ENCODE measurements around the gene ITIH3.
"Not testable (repeated sequence)": the region's sequence is repeated elsewhere in the genome, so short reads cannot be mapped to it uniquely, and the experiment has no call there.

The ITIH3 gene, protein sequence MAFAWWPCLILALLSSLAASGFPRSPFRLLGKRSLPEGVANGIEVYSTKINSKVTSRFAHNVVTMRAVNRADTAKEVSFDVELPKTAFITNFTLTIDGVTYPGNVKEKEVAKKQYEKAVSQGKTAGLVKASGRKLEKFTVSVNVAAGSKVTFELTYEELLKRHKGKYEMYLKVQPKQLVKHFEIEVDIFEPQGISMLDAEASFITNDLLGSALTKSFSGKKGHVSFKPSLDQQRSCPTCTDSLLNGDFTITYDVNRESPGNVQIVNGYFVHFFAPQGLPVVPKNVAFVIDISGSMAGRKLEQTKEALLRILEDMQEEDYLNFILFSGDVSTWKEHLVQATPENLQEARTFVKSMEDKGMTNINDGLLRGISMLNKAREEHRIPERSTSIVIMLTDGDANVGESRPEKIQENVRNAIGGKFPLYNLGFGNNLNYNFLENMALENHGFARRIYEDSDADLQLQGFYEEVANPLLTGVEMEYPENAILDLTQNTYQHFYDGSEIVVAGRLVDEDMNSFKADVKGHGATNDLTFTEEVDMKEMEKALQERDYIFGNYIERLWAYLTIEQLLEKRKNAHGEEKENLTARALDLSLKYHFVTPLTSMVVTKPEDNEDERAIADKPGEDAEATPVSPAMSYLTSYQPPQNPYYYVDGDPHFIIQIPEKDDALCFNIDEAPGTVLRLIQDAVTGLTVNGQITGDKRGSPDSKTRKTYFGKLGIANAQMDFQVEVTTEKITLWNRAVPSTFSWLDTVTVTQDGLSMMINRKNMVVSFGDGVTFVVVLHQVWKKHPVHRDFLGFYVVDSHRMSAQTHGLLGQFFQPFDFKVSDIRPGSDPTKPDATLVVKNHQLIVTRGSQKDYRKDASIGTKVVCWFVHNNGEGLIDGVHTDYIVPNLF

DNA sequence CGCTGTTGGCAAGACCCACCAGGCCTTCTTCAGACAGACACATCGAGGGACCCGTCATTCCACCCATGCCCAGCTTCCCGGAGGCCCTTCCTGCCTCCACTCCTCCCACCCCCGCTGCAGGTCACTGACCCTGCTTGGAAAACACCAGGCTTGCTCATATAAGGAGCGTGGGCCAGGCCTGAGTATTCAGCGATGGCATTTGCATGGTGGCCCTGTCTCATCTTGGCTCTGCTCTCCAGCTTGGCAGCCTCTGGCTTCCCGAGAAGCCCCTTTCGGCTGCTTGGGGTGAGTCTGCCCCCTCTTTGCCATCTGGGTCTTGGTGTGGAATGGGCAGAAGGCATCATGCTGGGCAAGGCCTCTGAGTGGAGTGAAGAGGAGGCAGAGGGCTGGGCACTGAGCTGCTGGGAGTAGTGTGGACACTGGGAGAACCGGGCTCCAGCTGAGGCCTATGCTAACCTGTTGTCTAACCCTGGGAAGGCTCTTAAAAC, at the start of gene ITIH3:
Gene ITIH3, plus strand, starts transcription at position 185 of the 488 bp plus-strand sequence. Its CDS starts 8 bp downstream, at position 193.
- no peak for DNase-seq

DNA sequence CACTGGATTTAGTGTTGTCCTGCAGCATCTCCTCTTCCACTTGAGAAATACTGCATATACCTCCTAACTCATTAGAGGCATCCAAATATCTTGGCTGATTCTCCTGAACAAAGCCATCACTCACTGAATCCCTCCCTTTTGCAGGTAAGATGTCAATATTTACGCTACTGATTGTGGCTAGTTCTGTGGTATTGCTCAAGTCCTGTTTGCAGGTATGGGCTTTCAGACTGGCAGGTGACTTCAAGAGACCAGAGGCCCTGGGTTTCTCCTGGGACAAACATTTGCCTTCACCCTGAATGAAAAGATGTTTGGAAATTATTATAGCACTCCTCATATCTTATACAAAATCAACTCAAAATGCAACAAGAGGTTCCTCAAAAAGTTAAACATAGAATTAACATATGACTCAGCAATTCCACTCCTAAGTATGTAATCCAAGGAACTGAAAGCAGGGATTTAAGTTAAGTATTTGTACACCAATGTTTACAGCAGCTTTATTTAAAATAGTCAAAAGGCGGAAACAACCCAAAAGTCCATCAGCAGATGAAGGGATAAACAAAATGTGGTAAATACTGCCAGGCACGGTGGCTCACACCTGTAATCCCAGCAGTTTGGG, 42.4 kb upstream of the ITIH3 start:
- DNase-seq: no peak

DNA sequence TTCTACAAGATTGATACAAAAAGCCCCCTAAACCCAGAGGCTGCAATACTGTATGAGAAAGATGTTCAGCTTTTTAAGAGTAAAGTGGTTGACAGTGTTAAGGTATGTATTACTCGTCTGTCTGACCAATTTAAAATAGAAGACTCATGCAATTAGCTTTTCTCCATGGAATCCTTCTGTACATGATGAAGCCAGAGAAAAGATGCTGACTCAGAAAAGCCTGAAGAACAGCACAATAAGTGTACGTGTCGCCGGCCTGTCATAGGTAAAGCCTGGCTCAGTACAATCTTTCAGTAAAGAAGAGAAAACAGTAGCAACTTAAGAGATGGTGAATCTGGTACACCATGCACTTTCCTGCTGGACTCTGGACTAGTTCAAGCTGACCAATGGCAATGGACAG, 40.2 kb upstream of the ITIH3 start:
- DNase-seq: no peak

DNA sequence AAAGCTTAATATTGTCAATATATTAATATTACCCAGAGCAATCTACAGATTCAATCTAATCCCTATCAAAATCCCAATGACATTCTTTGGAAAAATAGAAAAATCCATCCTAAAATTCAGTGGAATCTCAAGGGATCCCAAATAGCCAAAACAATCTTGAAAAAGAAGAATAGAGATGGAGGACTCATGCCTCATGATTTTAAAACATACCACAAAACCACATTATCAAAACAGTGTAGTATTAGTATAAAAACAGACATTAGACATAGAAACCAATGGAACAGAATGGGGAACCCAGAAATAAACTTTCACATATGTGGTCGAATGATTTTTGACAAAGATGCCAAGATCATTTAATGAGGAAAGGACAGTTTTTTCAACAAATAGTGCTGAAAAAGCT, 38.5 kb upstream of the ITIH3 start:
- DNase-seq: no peak

DNA sequence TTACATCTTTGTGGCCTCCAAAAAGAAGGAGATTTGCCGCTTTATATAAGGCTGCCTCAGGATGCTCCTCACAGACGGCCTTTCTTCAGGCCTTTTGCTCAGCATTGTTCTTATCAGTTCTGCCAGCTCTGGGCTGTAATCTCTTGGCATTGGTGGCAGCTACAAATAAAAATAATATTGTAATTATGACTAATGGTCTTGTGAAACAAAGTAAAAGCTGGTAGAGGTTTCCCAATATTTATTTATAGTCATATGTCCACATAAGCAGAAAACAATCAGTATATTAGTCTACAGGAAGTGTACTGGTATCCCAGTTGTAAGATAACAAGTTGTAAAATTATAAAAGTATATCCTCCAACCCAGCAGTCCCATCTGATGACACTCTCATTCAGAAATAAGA, 31.1 kb upstream of the ITIH3 start:
- no peak for DNase-seq

DNA sequence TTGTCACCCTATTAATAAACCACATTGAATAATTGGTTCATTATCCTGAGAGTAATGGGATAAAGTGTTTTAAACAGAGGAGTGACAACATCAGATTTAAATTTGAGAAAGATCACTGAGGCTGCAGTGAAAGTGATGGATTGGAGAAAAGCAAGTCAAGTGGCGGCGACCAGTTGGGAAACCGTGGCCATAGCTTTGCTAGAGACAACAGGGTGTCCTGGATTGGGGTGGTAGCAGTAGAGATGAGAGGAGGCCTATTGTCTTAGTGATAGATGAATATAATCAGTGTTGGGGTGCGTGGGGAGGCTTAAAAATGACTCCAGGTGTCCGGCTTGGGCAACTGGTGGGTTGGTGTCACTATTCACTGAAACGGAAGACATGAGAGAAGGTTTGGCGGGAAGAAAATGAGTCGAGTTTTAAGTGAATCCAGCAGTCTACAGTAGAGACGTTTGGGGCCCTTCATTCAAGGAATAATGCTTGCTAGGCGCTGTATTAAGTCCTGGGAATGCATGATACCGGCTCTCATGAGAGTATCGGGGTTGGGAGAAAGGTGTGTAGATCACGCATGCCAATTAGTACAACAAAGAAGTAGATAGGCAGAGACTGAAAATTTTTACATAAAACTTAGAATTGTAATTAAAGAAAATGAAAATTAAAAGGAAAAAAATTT, 24.7 kb upstream of the ITIH3 start:
- DNase-seq: no peak

DNA sequence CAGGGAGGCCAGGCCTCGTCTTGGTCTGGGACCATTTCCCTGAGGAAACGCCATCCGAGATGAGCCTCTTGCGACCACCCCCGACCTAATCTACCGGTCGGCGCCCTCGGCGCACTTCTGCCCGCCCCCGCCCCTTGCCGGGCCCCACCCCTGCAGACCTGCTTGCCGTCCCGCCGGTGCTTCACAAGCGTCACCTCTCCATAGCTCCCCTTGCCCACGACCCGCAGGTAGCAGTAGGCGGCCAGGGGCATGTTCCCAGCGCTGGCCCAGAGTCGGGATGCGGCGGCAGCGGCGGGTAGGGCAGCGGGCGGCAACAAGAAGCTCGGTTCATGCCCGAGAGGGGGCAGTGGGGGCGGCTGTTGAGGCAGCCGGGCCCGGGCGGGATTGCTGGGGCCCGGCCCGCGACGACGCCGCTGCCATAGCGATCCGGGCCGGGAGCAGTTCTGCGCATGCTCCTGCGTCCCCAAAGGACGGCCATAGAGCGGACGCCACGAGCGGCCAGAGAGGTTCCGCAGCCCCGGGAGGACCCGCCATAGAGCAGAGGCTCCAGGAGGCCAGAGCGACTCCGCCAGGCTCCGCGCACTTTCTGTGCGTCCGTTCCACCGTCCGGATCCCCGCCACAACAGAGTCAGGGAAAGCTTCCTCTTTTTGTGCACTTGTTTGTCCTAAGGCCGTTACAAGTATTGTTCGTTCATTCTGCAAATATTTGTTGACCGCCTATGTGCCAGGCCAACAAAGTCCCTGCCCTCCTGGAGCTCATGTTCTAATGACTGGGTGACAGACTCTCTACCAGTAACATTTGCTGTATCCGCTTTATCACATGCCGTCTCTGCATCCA, 23.9 kb upstream of the ITIH3 start, which contains the start of gene NEK4:
Gene NEK4, minus strand, starts transcription at position 445 of the 838 bp plus-strand sequence. Its CDS starts 194 bp downstream, at position 251.
- peak; percentile 55 for DNase-seq

DNA sequence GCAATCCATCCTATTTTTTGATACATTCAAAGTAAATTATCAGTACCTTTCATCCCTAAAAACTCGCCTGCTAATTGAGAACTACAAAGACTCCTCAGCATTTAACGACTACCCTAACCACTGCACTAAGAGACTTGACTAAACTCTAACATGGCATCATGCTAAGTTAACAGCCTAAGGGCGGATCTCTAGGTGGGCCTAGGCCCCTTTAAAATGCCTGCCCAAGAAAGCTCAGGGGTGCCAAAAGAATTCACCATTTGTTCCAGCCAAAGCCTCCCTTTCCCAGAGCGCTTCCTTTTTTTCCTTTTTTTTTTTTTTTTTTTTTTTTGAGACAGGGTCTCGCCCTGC, 23.3 kb upstream of the ITIH3 start:
- no peak for DNase-seq

DNA sequence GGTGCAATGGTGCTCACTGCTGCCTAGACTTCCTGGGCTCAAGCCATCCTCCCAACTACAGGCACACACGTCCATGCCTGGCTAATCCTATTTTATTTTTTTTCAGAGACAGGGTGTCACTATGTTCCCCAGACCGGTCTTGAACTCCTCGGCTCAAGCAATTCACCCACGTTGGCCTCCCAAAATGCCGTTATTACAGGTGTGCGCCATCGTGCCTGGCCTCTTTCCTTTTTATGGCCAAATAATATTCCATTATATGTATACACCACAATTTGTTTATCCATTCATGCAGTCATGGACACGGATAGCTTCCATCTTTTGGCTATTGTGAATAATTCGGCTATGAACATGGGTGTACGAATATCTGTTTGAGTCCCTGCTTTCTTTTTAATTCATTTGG, 22.9 kb upstream of the ITIH3 start:
- DNase-seq: no peak

DNA sequence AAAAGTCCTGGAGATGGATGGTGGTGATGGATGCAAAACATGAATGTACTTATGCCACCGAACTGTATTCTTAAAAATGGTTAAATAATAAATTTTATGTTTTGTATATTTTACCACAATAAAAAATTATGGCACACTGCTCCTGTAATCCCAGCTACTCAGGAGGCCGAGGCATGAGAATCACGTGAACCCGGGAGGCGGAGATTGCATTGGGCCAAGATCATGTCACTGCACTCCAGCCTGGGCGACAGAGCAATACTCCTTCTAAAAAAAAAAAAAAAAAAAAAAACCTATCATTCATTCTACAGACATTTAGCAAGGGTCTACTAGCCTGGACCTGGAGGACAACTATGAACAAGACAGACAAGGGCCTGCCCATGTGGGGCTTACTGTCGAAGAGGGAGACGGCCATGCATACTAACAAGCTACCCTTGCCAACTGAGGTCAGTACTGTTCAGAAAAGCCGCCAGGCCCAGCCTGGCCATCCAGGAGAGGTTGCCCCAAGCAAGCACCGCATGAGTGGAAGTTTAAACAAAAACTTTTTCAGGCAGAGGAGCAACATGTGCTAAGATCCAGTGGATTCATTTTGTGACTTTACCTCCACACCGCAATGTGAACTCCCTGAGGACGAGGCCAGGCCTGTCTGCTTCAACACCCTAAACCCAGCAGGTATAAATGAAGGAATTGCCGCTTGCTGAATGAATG, 21.1 kb upstream of the ITIH3 start:
- no peak for DNase-seq

DNA sequence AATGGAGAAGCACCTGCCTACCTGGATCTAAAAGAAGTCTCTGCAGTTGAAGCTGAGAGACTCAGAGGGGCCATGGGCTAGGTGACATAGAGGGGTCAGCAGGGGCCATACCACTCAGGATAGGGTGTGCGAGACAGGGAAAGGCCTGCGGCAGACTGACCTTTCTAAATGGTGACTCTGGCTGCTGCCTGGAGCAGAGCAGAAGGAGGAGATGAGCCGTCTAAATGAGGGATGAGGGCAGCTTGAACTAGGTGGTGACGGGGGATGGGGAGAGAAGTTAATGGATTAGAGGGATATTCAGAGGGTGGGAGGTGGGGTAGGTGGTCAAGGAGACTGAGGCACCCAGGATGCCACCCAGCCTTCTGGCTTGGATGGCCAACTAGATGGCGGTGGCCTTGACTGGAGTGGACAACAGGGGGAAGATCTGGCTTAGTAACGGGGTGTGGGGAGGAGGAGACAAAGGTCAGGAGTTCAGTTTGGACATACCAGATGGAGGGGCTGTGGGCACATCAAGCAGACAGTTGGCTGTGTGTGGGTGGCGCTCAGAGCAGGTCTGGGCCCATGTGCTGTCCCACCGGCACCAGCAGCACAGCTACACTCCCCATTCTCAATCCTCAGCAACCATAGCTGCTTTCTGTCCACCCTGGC, 20.4 kb upstream of the ITIH3 start:
- no peak for DNase-seq

DNA sequence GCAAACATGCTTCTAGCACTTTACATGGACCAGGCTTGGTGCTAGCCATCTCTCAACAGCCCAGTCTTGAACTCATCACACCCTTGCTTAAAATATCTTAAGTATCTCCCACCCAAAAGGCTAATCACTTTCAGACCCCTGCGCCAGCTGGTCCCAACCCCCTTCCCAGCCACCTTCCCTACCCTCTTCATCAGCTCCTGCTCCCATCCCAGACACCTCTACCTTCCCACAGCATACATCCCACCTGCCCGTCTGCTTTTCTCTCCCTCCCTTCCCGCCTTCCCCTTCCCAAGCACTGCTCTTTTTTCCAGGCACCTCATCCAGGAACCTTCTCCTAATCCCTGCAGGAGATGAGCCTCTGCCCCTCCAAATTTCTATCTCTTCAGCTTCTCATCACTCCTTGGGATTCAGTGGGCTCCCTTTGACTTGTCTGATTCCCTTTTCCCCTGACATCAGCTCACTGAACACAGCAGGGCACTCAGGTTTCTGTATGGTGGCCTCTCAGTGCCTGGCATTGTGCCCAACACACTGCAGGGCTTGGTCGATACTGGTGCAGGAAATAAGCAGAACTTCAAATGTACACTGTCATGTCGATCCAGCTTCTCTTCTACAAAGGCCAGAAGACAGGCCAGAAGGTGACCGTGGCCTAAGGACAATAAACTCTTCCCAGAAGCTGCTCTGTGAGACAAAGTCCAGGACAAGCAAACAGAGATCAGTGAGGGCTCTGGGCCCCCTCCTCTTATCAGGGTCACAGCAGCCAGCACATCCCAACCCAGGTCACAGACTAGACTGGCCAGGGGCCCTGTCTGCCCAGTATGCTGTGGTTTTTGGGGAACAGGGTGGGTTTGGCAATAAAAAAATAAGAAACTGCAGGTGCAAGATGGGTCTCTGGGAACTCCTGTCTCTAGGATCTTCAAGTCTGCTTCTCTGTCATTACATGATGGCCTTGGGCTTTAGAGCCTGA, 19.4 kb upstream of the ITIH3 start:
- DNase-seq: peak; percentile 19

DNA sequence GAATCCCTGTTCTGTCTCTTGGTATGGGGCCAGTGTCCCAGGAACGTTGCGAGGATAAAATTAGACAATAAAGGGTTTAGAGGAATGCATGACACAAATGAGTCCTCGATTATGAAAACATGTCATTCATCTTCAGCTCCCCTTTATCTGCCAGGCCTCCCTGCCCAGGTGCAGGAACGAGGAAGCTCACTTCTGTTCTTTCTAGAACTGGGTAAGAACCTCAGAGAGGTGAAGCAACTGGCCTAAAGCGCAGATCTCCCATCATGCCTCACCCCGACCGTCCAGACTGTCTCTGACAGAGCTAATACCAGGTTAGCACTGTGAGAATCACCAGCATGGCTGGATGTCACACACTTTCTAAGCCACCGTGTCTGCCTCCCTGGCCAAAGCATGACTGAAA, 18.7 kb upstream of the ITIH3 start:
- DNase-seq: no peak

DNA sequence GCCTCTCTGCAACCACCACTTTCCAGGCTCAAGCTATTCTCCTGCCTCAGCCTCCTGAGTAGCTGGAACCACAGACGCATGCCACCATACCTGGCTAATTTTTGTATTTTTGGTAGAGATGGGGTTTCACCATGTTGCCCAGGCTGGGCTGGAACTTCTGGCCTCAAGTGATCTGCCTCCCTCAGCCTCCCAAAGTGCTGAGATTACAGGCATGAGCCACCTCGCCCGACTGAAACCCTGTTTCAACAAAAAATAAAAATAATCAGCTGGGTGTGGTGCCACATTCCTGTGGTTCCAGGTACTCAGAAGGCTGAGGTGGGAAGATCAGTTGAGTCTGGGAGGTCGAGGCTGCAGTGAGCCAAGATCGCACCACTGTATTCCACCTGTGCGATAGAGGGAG, 18.1 kb upstream of the ITIH3 start:
- DNase-seq: not testable (repeated sequence)

DNA sequence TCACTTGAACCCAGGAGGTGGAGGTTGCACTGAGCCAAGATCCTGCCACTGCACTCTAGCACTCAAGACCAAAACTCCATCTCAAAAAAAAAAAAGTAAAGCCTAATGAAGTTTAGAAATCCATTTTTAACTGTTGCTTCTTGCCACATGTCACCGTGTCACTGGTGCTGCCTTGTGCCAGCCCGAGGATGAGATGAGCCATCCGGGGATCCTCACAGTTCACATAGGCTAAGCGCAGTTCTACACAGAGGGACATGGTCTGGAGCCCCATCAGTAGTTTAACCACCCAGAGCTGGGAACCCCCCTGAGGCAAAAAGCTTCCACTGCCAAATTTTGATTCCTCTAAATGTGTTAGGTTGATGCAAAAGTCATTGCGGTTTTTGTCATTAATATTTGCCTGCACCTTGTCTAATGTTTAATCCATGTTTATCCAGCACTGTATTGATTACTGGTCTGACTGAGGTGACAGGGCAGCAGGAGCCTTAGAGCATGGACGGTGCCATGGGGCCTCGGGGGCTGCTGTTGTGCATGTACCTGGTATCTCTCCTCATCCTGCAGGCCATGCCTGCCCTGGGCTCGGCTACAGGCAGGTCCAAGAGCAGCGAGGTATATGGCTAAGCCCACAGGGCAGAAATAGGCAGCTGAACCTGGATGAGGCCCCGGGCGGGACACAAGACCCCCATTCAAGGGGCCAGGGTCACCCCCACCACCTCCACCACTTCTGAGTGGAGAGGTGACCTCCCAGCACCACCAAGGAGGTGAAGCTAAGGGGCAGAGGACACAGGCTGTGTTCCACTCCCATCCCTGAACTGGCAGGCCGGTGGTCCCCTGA, 17.3 kb upstream of the ITIH3 start, which contains the start of gene ITIH1:
Gene ITIH1, plus strand, starts transcription at position 473 of the 832 bp plus-strand sequence. Its CDS starts 17 bp downstream, at position 490.
- DNase-seq: no peak

DNA sequence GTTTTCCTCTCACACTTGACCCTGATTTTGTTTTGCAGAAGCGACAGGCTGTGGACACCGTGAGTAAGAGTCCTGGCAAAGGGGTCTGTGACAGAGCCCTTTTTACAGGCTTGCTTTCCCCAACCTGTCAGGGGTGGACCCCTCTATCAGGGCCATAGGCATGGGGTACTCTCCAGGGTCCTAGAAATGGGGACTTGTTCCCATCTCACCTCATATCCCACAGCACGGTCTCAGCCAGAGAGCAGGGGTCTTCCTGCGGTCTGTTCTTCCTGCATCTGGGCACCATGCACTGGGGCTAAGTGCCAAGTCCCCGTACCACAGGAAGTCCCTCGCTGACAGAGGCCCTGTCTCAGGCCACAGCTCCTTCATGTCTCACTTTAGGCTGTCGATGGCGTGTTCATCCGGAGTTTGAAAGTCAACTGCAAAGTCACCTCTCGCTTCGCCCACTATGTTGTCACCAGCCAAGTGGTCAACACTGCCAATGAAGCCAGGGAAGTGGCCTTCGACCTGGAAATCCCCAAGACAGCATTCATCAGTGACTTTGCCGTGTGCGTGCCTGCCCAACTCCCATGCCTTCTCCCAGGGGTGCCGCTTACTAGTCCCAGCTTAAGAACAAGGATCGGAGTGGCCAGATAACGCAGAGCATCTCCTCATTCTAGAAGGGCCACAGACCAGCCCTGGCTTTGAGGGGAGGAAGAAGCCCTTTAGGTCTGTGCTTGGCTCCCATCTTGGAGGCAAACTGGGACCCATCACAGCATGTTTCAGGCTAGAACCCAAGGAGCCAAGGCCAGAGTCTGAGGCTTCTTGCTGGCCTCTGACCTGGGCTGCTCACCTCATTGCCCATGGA, 16.4 kb upstream of the ITIH3 start:
- DNase-seq: no peak

Measured in NCI-H2107 (cell line).